ENCODE measurements around the gene PPP4R3A. TPM values are rescaled to one million over a fixed set of nuclear protein-coding genes. Genes with fewer than 3 reads are reported as not detected.

The PPP4R3A gene
- total RNA-seq, 2 donors from 2014 or later, result 47.2 to 71.5 TPM

GRCh38 chr14:91418387-91419043, 91.6 kb downstream of the PPP4R3A start:
- 3% methylated on average over 30 to 42 of the region's 42 CpGs for WGBS, 2 donors
- H3K9me3 ChIP-seq, result no peaks in the 10 kb centered on the region
- H3K4me1 ChIP-seq, result peaks cover 50% of the 10 kb centered on the region
- peak overlapping the region in 3 of 4 donors; percentile 38 to 72 (median 51) for H3K27ac ChIP-seq
- H3K27me3 ChIP-seq, result no peaks in the 10 kb centered on the region
- TF ChIP-seq CTCF (IDR thresholded peaks at IDR 0.05), result peak; percentile 89 to 99 (median 94)
- TF ChIP-seq POLR2A (IDR thresholded peaks at IDR 0.05), result no peak
- H3K36me3 ChIP-seq (replicated peaks in 1 of 2; ENCODE audit: insufficient read depth in 1 of 2, low read depth in 2 of 2), result no peaks in the 10 kb centered on the region
- intact Hi-C loops (cut with DNase I), result no loop called here
- H3K4me3 ChIP-seq, result no peak overlapping the region
- peak; percentile 59 to 75 (median 68) for DNase-seq
- peak; percentile 49 for ATAC-seq

DNA sequence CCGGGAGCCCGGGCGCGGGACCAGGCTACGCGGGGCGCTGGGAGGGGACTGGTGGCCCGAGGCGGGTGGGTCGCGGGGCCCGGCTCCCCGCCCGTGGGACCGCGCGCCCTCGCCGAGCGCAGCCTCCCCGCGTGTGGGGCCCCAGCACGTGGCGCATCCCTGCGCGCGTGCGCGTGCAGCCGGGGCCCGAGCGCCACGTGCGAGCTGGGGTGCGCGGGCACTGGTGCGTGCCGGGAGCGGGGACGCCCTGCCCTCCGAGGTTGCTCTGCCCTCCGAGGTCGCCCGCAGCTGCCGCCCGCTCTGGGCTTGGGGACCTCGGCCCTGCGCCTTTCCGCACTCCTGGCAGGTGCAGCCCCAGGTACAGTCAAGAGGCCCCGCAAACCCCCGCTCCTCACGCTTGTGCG, 92.1 kb downstream of the PPP4R3A start:
- DNase-seq, result peak; percentile 41 to 68 (median 46)
- Histone ChIP-seq H3K4me3 (no peak overlapping the region), H3K27me3 (no peaks in the 10 kb centered on the region), H3K27ac (peak overlapping the region; percentile 38 to 72 (median 50)), H3K4me1 (peaks cover 55% of the 10 kb centered on the region), H3K9me3 (no peaks in the 10 kb centered on the region), H3K36me3 (replicated peaks in 1 of 2; ENCODE audit: insufficient read depth in 1 of 2, low read depth in 2 of 2) (no peaks in the 10 kb centered on the region)
- TF ChIP-seq CTCF (IDR thresholded peaks at IDR 0.05) (peak in 1 of 7 experiments; percentile 39), POLR2A (IDR thresholded peaks at IDR 0.05) (no peak)
- WGBS, 2 donors, result 4 to 14% methylated on average over 4 to 28 of the region's 53 CpGs
- intact Hi-C loops (cut with DNase I), result no loop called here
- ATAC-seq, result peak; percentile 59

GRCh38 chr14:91417120-91417982, 92.8 kb downstream of the PPP4R3A start, which contains the start of gene CCDC88C:
CCDC88C (minus strand) TSS chr14:91417820; CDS start chr14:91417690, 130 bp downstream.
- 0% methylated on average over 17 to 88 of the region's 103 CpGs for WGBS, 2 donors
- Histone ChIP-seq H3K27ac (peak within 1 kb of the TSS; percentile 38 to 72 (median 50)), H3K9me3 (no peaks in the 10 kb centered on the region), H3K4me1 (peaks cover 59% of the 10 kb centered on the region), H3K36me3 (replicated peaks in 1 of 2; ENCODE audit: insufficient read depth in 1 of 2, low read depth in 2 of 2) (no peaks in the 10 kb centered on the region), H3K4me3 (peak within 1 kb of the TSS; percentile 24 to 67), H3K27me3 (no peaks in the 10 kb centered on the region)
- ATAC-seq, result peak; percentile 78
- TF ChIP-seq POLR2A (IDR thresholded peaks at IDR 0.05) (peak in 1 of 3 donors; percentile 21), CTCF (IDR thresholded peaks at IDR 0.05) (peak in 2 of 7 experiments; percentile 14 to 36)
- DNase-seq, result peak; percentile 76 to 87 (median 82)
- intact Hi-C loops (cut with DNase I), result no loop called here

GRCh38 chr14:91416744-91417119, 93.4 kb downstream of the PPP4R3A start:
- Histone ChIP-seq H3K27me3 (no peaks in the 10 kb centered on the region), H3K9me3 (no peaks in the 10 kb centered on the region), H3K4me3 (peak overlapping the region; percentile 24 to 67), H3K36me3 (replicated peaks in 1 of 2; ENCODE audit: insufficient read depth in 1 of 2, low read depth in 2 of 2) (no peaks in the 10 kb centered on the region), H3K27ac (peak overlapping the region; percentile 23 to 72 (median 42)), H3K4me1 (peaks cover 59% of the 10 kb centered on the region)
- no peak for TF ChIP-seq CTCF (IDR thresholded peaks at IDR 0.05)
- no peak for TF ChIP-seq POLR2A (IDR thresholded peaks at IDR 0.05)
- WGBS, 2 donors, result 9 to 10% methylated on average over 18 to 19 of the region's 19 CpGs
- DNase-seq (peak; percentile 33 to 49 (median 36)), ATAC-seq (no peak)
- intact Hi-C loops (cut with DNase I), result no loop called here

All from body of pancreas (tissue), 4 donors.